Prostate gland (tissue), 2 donors: ENCODE data around the gene PPM1L.

Experiments
- POLR2A ChIP-seq: fragments of 450-650 bp; IDR thresholded peaks from one replicate; pipeline ENCODE4 v1.6.1; 2016; ENCODE audit warnings: antibody characterized with exemption, mild to moderate bottlenecking
- TF ChIP-seq, protein P1 (sequence below), 4 experiments: fragments of 200-600 bp in 2 of 4; fragments of 450-650 bp in 2 of 4; sonication (generic) in 2 of 4; IDR thresholded peaks; 1 replicate in 3 of 4; 2 replicates in 1 of 4; pipeline ENCODE4 v1.5.1; 2016 to 2019; ENCODE audit warnings: antibody characterized with exemption in 4 of 4, mild to moderate bottlenecking in 2 of 4, moderate library complexity in 2 of 4

- TF ChIP-seq, protein P1, sequence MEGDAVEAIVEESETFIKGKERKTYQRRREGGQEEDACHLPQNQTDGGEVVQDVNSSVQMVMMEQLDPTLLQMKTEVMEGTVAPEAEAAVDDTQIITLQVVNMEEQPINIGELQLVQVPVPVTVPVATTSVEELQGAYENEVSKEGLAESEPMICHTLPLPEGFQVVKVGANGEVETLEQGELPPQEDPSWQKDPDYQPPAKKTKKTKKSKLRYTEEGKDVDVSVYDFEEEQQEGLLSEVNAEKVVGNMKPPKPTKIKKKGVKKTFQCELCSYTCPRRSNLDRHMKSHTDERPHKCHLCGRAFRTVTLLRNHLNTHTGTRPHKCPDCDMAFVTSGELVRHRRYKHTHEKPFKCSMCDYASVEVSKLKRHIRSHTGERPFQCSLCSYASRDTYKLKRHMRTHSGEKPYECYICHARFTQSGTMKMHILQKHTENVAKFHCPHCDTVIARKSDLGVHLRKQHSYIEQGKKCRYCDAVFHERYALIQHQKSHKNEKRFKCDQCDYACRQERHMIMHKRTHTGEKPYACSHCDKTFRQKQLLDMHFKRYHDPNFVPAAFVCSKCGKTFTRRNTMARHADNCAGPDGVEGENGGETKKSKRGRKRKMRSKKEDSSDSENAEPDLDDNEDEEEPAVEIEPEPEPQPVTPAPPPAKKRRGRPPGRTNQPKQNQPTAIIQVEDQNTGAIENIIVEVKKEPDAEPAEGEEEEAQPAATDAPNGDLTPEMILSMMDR (IDR thresholded peaks at IDR 0.05): no peak
- TF ChIP-seq POLR2A: no peak
Observed at GRCh38 chr3:160951642-160952487, 195.8 kb downstream of the PPM1L start.
